ENCODE data around the gene DGKB.

DNA sequence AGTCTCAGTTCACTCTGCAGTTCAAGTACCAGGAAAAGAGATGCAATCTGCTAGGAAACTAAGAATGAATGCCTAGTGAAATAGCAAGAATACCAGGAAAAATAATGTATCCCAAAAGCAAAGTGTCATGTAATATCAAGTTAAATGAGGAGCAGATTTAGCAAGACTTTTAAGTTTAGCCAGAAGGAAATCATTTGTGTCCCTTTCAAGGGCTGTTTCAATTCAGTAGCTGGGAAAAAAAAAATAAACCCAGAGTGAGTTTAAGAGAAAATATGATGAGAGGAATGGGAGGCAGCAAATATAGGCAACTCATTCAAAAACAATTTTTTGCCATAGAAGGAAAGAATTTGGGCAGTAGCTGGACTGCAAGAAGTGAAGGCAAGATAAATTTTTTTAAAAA lies 135.8 kb downstream of the DGKB start:
- no peak for TF ChIP-seq ZNF274 (IDR thresholded peaks at IDR 0.05; ENCODE audit: low read depth, low read length)
- no peak for TF ChIP-seq YY1 (IDR thresholded peaks at IDR 0.05; ENCODE audit: insufficient read depth, insufficient read length)
- TF ChIP-seq SUZ12 (IDR thresholded peaks at IDR 0.05; ENCODE audit: extremely low read depth, insufficient read depth, insufficient read length): no peak

All from NT2/D1 (cell line).